Activated T-cell treated with anti-CD3 and anti-CD28 coated beads for 48 hours (primary cell): Measurements from ENCODE around the gene CFL1.
"Not testable (repeated sequence)": the region's sequence is repeated elsewhere in the genome, so short reads cannot be mapped to it uniquely, and the experiment has no call there.

Experiments used
- DNase-seq: peaks from one replicate; pipeline ENCODE4 v3.0.0-alpha.2; 2020; ENCODE audit warnings: low read depth

The CFL1 gene

GRCh38 chr11:65856689-65857499, 1.1 kb downstream of the CFL1 start:
- peak; percentile 76 for DNase-seq

DNA sequence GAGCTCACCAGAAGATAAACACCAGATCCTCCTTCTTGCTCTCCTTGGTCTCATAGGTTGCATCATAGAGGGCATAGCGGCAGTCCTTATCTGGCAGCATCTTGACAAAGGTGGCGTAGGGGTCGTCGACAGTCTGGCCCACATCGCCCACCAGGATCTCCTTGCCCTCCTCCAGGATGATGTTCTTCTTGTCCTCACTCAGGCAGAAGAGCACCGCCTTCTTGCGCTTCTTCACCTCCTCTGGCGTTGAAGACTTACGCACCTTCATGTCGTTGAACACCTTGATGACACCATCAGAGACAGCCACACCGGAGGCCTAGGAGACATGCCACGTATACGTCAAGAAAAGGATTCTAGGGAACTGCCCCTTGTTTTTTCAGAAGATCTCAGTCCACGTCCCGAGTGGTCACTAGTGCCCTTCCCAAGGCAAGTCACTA, 2.0 kb downstream of the CFL1 start:
- no peak for DNase-seq

DNA sequence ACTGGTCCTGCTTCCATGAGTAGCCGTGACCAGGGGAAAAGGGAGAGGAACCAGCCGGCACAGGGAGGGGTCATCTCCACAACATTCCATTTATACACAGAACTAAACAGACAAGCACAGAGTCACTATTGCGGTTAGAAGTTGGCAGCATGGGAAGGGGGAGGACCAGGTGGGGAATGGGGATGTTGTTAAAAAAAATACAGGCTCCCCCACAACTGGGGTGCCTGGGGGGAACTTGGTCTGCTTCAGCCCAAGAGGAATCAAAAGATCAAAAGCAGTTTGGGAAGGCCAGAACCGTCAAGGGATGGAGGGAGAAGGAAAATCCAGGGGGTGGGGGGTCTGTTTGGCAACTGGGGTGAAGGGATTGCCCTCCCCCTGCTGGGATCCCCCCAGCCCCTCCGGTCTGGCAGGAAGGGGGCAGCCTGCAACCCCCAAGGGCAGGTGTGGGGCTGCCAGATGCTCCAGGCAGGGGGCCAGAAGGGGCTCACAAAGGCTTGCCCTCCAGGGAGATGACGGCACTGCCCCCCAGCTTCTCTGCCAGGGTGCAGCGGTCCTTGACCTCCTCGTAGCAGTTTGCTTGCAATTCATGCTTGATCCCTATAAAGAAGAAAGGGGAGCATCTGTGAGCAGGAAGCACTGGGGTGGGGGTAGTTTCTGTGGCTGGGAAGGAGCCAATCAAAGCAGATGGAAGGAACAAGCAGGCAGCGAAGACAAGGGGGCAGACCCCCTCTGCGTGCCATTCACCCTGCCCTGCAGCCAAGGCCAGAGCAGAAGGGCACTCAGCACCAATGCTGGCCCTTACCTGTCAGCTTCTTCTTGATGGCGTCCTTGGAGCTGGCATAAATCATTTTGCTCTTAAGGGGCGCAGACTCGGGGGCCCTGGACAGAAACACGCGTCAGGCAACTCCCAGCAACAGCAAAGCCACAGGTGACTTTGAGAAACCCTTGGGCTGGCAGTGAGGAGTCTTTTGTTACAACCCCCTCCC, 2.8 kb downstream of the CFL1 start:
- no peak for DNase-seq

GRCh38 chr11:65854161-65854592, 3.8 kb downstream of the CFL1 start:
- no peak for DNase-seq

DNA sequence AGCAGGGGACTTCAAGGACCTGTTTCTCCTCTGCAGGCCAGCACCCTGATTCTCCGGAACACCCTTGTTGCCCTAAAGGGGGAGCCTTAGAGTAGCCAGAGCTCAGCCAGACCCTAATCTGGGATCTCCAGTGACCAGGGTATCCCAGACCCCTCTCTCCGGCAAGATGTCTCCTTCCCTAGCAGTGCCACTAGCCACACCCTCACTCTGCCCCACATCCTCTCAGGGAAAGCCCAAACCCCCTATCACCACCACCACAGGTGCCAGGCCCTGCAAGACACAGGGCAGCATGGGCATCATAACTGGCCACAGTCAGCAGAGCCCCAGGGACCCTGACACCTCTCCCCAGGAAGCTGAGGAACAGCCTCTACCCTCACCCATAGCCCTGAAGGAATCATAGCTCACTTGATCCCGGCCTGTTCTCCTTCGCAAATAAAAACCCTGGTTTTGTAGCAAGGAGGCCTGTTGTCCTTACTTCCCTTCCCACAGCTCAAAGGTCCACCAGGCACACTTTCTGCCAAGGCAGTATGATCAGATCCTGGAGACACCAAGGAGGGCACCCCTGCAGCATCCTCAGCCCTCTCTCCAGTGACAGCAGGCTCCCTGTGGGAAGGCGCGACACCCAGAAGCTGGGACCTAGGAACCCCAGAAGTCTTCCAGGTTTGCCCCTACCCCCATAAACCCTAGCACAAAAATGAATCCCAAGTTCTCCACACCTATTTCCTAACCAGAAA, 4.6 kb downstream of the CFL1 start:
- no peak for DNase-seq

- no peak for DNase-seq
Measured at GRCh38 chr11:65852508-65853245, 5.3 kb downstream of the CFL1 start.

DNA sequence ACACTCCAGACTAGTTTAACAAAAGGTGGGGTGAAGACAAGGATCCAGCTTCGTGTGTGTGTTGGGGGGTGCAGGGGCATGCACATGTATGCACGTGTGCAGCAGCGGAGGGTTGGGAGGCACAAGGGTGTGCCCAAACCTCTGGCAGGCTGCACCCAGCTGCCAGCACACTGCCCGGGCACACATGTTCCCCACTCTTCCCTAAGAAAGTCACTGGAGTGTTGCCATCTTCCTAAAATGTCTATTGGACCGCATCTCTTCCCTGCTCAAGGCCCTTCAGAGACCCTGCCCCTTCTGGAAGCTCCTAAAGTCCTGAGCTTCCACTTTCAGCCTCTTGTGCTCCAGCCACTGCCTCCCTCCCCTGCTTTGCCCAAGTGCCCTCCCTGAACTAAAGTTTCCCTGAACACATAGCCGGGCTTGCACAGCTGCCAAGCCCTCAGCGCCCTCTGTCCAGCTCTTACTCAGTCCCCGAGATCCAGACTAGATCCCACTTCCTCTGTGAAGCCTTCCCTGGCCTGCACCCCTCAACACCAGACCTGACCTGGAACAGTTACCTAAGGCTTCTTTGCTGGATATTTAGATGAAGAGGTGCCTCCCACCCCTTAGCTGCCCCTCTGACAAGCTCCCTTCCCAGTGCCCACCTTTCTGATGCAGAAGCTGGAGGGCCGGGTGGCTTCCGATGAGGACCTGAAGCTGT, 6.0 kb downstream of the CFL1 start:
- DNase-seq = no peak

- DNase-seq = no peak
Measured at GRCh38 chr11:65851083-65851579, 6.8 kb downstream of the CFL1 start.

GRCh38 chr11:65850217-65851082, 7.5 kb downstream of the CFL1 start:
- no peak for DNase-seq

GRCh38 chr11:65849771-65850216, 8.2 kb downstream of the CFL1 start:
- DNase-seq = no peak

DNA sequence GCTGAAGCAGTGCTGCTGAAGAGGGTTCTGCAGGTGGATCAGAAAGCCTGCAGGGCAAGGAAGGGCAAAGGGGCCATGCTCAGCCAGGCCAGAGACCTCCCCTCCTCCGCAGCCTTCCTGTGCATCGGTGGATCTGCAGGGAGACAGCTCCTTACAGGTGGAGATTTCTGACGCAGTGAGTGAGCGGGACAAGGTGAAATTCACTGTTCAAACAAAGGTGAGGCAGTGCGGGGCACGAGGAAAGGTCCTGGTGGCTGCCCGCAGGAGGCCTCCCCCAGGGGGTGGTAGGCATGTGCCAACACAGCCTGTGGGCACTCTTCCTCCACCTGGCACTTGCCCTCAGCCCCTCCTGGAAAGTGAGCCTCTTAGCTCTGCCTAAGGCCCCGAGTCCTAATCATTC, 8.6 kb downstream of the CFL1 start:
- no peak for DNase-seq

DNA sequence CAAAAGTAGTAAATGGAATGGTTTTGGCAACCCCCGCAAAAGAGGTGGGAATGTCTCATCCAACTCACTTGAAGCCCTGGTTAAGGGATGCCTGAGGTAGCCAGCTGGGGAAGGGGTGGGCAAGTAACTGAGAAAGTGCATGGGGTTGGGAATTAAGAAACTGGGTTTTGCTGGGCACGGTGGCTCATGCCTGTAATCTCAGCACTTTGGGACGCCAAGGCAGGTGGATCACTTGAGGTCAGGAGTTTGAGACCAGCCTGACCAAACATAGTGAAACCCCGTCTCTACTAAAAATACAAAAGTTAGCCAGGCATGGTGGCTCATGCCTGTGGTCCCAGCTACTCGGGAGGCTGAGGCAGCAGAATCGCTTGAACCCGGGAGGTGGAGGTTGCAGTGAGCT, 9.3 kb downstream of the CFL1 start:
- DNase-seq = not testable (repeated sequence)

DNA sequence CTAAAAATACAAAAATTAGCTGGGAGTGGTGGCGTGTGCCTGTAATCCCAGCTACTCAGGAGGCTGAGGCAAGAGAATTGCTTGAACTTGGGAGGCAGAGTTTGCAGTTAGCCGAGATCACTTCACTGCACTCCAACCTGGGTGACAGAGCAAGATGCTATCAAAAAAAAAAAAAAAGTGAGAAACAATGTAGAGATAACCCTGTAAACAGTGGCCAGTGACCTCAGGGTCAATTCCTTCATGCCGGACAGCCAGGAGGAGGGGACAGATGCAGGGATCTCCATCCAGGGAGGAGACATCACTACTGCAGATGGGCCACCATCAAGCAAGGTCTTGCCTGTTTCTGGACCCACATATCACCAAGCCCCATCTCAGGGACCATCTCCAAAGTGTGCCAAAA, 10.2 kb downstream of the CFL1 start:
- no peak for DNase-seq

GRCh38 chr11:65844231-65844872, 13.6 kb downstream of the CFL1 start:
- DNase-seq = no peak

GRCh38 chr11:65843811-65844210, 14.2 kb downstream of the CFL1 start:
- no peak for DNase-seq

DNA sequence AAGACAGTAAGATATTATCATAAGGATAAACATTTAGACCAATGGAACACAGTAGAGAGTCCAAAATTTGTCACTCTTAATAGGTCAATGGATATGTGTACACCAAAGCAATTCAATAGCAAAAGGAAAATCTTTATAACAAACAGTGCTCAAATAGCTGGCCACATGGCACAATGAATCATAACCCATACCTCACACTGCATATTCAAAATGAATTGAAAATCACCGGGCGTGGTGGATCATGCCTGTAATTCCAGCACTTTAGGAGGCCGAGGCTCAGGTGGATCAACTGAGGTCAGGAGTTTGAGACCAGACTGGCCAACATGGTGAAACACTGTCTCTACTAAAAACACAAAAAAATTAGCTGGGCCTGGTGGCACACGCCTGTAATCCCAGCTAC, 15.8 kb downstream of the CFL1 start:
- DNase-seq = no peak

DNA sequence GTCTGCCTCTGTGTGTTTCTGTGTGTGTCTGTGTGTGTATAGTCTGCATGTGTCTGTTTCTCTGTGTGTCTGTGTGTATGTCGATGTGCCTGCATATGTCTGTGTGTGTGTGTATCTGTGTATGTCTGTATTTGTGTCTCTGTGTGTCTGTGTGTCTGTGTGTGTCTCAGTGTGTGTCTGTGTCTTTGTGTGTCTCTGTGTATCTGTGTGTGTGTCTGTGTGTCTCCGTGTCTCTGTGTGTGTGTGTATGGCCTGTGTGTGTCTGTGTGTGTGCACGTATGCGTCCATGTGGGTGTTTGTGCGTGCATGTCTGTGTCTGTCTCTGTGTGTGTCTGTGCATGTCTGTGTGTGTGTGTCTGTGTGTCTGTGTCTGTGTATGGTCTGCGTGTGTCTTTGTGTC, 23.8 kb downstream of the CFL1 start:
- DNase-seq = no peak

DNA sequence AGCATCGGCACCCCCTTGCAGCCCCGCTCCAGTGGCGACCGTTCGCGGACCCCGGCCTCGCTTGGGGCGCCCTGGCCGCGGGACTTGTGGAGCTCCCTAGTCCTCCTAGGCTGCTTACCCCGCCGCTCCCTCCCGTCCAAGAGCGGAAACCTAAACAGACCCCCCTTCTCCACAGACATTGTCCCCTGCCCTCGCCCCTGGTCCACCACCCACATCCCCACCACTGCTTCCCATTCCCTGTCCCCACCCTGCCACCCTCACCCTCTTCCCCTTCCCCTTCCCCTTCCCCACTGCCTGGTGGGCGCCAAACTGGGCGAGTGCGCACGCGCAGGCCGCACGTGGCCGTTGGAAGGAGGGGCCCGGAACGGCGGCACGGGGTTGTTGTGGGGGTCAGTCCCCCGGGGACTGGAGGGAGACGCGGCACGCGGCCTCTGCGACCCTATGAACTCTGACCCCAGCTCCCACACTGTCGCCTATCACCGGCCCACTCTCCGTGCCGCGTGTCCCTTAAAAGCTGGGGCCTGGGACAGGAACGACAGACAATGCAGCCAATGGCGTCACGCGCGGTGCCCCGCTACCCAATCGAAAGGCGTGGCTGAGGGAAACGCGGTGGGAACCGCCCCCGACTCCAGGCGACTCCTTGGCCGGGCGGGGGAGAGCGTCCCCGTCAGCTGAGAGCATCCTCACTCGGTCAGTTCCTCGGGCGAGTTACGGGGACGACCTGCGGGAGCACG, 24.5 kb downstream of the CFL1 start, which contains the start of gene SNX32:
Gene SNX32, plus strand, starts transcription at position 667 of the 734 bp plus-strand sequence. CDS start 103 bp downstream, outside the sequence.
- DNase-seq = peak; percentile 94
